GM10266 (cell line): Measurements from ENCODE around the gene PALLD.

Source experiments
- DNase-seq: peaks from one replicate; pipeline ENCODE4 v3.0.0; 2012; ENCODE audit errors: extremely low spot score
- CTCF ChIP-seq: IDR thresholded peaks from 2 replicates; pipeline ENCODE4 v1.5.1; 2012; ENCODE audit warnings: mild to moderate bottlenecking, low read depth; ENCODE audit not compliant: control insufficient read depth, insufficient read depth; ENCODE audit errors: missing control alignments

PALLD gene

DNA sequence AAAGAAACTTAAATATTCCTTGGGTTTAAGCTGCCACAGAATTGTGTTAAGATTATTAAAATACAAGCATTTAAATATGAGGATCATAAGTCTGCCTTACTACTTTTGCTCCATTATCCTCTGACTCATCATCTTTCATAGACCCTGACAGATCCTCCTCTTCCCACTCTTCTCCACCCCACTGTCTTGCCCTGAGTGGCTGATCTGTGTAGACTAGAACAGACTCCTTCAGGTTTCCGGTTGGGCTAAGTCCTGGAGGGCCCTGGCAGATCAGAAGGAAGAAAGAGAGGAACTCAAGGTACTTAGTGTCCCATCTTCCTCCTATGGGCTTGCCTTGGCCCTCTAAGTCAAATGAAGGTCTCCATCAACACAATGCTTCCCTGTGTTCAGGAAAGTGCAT, 30.7 kb downstream of the PALLD start:
- no peak for DNase-seq
- TF ChIP-seq CTCF: no peak

DNA sequence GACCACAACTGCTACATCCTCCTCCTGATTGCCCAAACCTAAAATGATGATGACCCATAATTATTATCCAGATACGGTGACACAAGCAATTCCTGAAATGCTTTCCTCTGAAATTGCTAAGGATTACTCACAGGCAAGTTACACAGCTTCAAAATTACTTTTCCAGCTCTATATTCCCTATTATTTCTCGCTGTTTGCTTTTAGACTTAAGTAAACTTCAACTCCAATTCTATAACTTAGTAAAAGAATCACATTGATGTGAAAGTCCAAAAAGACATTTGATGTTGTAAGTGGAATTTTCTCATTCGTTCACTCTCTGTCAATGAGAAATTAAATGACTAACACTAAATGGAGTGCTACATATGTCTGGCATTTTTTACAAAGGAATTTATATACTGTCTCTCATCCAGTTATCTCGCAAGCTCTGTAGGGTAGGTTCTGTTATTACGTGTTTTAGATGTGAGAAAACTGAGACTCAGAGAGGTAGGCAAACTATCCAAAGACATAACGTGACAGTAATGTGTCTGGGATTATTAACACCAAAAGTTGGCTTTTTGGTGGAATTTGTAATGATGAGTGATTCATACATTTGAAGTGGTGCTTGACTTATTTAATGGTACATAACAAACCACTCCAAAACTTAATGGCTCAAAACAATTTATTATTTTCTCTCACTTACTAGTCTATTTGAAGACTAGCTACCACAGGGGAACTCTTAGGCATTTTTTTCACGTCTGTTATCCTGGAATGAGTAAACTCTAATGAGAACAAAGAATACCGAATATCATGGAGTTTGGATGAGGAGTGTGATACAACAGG, 31.5 kb downstream of the PALLD start:
- TF ChIP-seq CTCF: no peak
- no peak for DNase-seq

DNA sequence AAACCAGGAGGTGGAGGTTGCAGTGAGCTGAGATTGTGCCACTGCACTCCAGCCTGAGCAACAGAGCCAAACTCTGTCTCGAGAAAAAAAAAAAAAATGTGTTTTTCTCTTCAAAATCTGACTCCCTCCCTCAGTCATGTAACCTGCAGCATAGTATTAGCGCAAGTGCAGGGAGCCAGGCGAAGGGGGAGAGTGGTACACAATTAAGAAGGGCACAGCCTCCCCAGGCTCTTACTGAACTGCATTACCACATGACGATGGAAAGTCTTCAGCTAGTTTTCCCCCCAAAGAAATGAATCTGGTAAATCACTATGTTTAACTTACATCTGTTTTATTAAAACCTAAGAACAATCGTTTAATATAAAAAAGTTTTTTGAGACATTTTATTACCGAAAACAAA, 32.4 kb downstream of the PALLD start:
- no peak for DNase-seq
- no peak for TF ChIP-seq CTCF

GRCh38 chr4:168531305-168531704, 34.5 kb downstream of the PALLD start:
- no peak for TF ChIP-seq CTCF

GRCh38 chr4:168534535-168534934, 37.7 kb downstream of the PALLD start:
- no peak for DNase-seq
- TF ChIP-seq CTCF: no peak

More at GRCh38 chr4:168531305-168531704, 34.5 kb downstream of the PALLD start:
- no peak for DNase-seq

DNA sequence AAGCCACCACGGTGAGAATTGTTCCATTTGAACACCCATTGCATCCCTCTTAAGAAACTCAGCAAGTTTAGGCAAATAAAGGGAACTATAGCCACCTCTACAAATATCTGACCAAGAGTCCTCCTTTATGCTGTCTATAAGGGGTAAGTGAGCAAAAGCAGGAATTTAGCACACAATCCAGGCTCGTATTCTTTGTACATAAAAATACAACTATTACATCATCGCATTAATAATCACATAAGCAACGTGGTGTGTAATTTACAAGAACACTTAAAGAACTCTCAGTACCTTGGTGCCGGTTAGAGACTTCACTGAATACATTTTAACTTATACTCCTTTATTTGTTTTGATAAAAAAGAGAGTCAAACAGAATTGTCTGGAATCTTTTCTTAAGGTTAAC, 38.8 kb downstream of the PALLD start:
- no peak for TF ChIP-seq CTCF
- DNase-seq: no peak

GRCh38 chr4:168536448-168536847, 39.6 kb downstream of the PALLD start:
- no peak for TF ChIP-seq CTCF

More at GRCh38 chr4:168536448-168536847, 39.6 kb downstream of the PALLD start:
- DNase-seq: no peak
